AG09309 (cell line): ENCODE measurements around the gene CNGA3.

Experiments used
- DNase-seq: peaks from one replicate; pipeline ENCODE4 v3.0.0-alpha.2; 2010; ENCODE audit warnings: low read depth
- H3K4me3 ChIP-seq: 2 replicates; pipeline ENCODE4 v1.5.1; 2011; ENCODE audit warnings: mild to moderate bottlenecking, low read depth, low read length, moderate library complexity; ENCODE audit not compliant: control insufficient read depth
- CTCF ChIP-seq: IDR thresholded peaks from 2 replicates; pipeline ENCODE4 v1.5.1; 2011; ENCODE audit warnings: mild to moderate bottlenecking, low read depth, low read length, inconsistent platforms; ENCODE audit not compliant: insufficient read depth, control insufficient read depth; ENCODE audit errors: missing control alignments

The CNGA3 gene

GRCh38 chr2:98357849-98358248 is 11.6 kb downstream of the CNGA3 start:
- no peak for TF ChIP-seq CTCF
- H3K4me3 ChIP-seq = no peak overlapping the region
- no peak for DNase-seq

- no peak overlapping the region for H3K4me3 ChIP-seq
- no peak for TF ChIP-seq CTCF
- DNase-seq = no peak
Observed at GRCh38 chr2:98359986-98360385, 13.7 kb downstream of the CNGA3 start.

GRCh38 chr2:98367721-98368120 is 21.5 kb downstream of the CNGA3 start:
- TF ChIP-seq CTCF = no peak
- no peak overlapping the region for H3K4me3 ChIP-seq
- DNase-seq = no peak

GRCh38 chr2:98369710-98370239 is 23.5 kb downstream of the CNGA3 start:
- H3K4me3 ChIP-seq = no peak overlapping the region
- no peak for TF ChIP-seq CTCF
- DNase-seq = no peak

GRCh38 chr2:98372121-98372520 is 25.9 kb downstream of the CNGA3 start:
- no peak overlapping the region for H3K4me3 ChIP-seq
- no peak for DNase-seq
- no peak for TF ChIP-seq CTCF

GRCh38 chr2:98372579-98372978 is 26.3 kb downstream of the CNGA3 start:
- TF ChIP-seq CTCF = no peak
- no peak overlapping the region for H3K4me3 ChIP-seq
- DNase-seq = no peak

GRCh38 chr2:98374286-98374685 is 28.0 kb downstream of the CNGA3 start:
- TF ChIP-seq CTCF = no peak
- DNase-seq = no peak
- H3K4me3 ChIP-seq = no peak overlapping the region
